ENCODE results near the gene RTF1.

RTF1 gene

DNA sequence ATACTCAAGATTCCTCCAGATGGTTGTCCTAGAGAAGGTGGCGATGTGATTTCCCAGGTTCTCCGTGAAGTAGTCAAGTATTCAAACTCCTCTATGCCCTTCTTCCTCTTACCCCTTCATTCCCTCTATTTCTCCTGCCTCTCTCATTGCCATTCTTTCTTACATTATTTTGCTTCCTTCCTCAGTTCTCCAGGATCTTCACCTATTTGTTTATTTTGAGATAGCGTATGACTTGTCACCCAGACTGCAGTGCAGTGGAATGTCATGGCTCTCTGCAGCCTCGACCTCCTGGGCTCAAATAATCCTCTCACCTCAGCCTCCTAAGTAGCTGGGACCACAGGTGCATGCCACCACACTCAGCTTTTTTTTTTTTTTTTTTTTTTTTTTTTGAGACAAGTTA lies 75.0 kb downstream of the RTF1 start:
- H3K9ac ChIP-seq (ENCODE audit: low read length) = no peak overlapping the region
- H3K4me3 ChIP-seq (ENCODE audit: low read depth in 1 of 2, low read length in 2 of 2) = no peak overlapping the region
- H3K36me3 ChIP-seq (ENCODE audit: insufficient read depth, low read length) = no peaks in the 10 kb centered on the region
- peaks cover 12% of the 10 kb centered on the region for H3K4me1 ChIP-seq (ENCODE audit: insufficient read depth, low read length)
- peaks cover 6 to 67% of the 10 kb centered on the region in 2 donors for H3K27me3 ChIP-seq (ENCODE audit: control insufficient read depth in 1 of 2, insufficient read depth in 2 of 2, low read length in 2 of 2)
- no peaks in the 10 kb centered on the region for H3K9me3 ChIP-seq (ENCODE audit: low read length)
- H3K27ac ChIP-seq (ENCODE audit: low read depth, low read length) = no peak overlapping the region

DNA sequence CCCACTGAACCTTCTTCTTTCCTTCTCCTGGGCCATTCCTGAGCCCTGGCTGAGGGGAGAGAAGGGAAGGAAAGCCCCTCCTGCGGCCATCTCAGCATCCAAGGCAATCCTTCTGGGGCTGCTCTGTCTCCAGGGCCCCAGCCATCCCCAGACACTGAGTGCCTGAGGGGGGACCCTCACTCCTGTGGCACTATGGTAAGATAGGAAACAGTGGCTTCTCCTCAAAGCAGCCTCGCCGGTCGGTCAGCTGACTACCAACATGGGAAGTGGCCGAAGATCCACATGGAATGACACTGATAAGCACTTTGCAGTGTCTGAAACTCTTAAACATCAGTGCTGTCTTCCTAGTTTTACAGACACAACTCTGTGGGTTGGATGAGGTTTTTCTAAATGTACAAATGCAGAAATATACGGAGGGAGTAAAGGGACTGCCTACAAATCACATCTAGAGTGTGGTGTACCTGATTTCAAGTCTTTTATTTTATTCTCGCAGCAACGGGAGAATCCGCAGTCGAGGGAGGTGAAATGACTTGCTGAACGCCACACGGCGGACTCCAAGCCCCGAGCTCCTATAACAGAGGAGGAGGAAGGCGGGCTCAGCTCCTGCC lies 75.8 kb downstream of the RTF1 start:
- Histone ChIP-seq H3K27ac (ENCODE audit: low read depth, low read length) (peak overlapping the region; percentile 26), H3K9me3 (ENCODE audit: low read length) (no peaks in the 10 kb centered on the region), H3K4me3 (ENCODE audit: low read depth in 1 of 2, low read length in 2 of 2) (peak overlapping the region; percentile 44 to 75), H3K9ac (ENCODE audit: low read length) (peak overlapping the region; percentile 9), H3K27me3 (ENCODE audit: control insufficient read depth in 1 of 2, insufficient read depth in 2 of 2, low read length in 2 of 2) (peaks cover 6 to 62% of the 10 kb centered on the region in 2 donors), H3K36me3 (ENCODE audit: insufficient read depth, low read length) (no peaks in the 10 kb centered on the region), H3K4me1 (ENCODE audit: insufficient read depth, low read length) (peaks cover 12% of the 10 kb centered on the region)

DNA sequence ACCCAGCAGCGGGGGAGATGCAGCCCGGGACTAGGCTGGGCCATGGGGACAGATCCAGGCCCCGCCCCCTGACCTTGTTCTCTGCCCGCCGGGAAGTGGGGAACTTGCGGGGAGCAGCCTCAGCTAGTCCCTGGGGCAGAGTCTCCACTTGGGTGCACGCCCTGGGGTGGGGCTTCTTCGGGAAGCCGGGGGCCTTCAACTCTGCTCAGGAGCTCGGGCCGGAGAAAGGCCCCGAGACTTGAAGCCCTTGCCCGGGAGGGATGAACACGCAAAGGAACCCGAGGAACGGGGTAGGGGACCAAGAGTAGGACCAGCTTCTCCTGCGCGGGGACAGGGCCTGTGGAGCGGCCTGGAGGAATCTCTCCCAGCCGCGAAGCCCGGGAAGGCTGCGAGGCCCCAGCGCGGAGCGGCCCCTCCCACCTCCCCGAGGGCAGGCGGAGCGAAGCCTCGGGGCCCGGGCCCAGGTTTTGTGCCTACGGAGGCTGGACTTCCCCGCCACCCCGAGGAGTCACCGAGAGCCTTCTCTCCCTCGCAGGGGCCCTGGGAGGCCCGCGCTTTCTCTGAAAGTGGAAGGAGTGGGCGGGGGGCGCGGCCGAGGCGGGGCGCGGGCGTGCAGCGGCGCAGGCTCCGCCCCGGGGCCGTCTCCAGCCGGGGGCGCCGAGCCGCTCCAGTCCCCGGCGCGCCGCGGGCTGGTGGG lies 76.5 kb downstream of the RTF1 start, which contains the start of gene ITPKA:
Gene ITPKA (plus strand): TSS at position 670 of the 697 bp plus-strand sequence. CDS start 54 bp downstream, outside the sequence.
- no peaks in the 10 kb centered on the region for H3K36me3 ChIP-seq (ENCODE audit: insufficient read depth, low read length)
- peak within 1 kb of the TSS; percentile 44 to 75 for H3K4me3 ChIP-seq (ENCODE audit: low read depth in 1 of 2, low read length in 2 of 2)
- H3K9me3 ChIP-seq (ENCODE audit: low read length) = no peaks in the 10 kb centered on the region
- peak within 1 kb of the TSS; percentile 26 for H3K27ac ChIP-seq (ENCODE audit: low read depth, low read length)
- H3K4me1 ChIP-seq (ENCODE audit: insufficient read depth, low read length) = peaks cover 12% of the 10 kb centered on the region
- peaks cover 6 to 57% of the 10 kb centered on the region in 2 donors for H3K27me3 ChIP-seq (ENCODE audit: control insufficient read depth in 1 of 2, insufficient read depth in 2 of 2, low read length in 2 of 2)
- H3K9ac ChIP-seq (ENCODE audit: low read length) = peak within 1 kb of the TSS; percentile 9

DNA sequence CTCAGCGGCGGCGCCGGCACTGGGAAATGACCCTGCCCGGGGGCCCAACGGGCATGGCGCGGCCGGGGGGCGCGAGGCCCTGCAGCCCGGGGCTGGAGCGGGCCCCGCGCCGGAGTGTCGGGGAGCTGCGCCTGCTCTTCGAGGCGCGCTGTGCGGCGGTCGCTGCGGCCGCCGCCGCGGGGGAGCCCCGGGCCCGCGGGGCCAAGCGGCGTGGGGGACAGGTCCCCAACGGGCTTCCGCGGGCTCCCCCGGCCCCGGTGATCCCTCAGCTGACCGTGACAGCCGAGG lies 77.0 kb downstream of the RTF1 start:
- no peaks in the 10 kb centered on the region for H3K9me3 ChIP-seq (ENCODE audit: low read length)
- H3K9ac ChIP-seq (ENCODE audit: low read length) = no peak overlapping the region
- peaks cover 12% of the 10 kb centered on the region for H3K4me1 ChIP-seq (ENCODE audit: insufficient read depth, low read length)
- H3K27me3 ChIP-seq (ENCODE audit: control insufficient read depth in 1 of 2, insufficient read depth in 2 of 2, low read length in 2 of 2) = peaks cover 6 to 52% of the 10 kb centered on the region in 2 donors
- H3K36me3 ChIP-seq (ENCODE audit: insufficient read depth, low read length) = no peaks in the 10 kb centered on the region
- H3K27ac ChIP-seq (ENCODE audit: low read depth, low read length) = no peak overlapping the region
- H3K4me3 ChIP-seq (ENCODE audit: low read depth in 1 of 2, low read length in 2 of 2) = peak overlapping the region in 1 of 2 donors; percentile 27

DNA sequence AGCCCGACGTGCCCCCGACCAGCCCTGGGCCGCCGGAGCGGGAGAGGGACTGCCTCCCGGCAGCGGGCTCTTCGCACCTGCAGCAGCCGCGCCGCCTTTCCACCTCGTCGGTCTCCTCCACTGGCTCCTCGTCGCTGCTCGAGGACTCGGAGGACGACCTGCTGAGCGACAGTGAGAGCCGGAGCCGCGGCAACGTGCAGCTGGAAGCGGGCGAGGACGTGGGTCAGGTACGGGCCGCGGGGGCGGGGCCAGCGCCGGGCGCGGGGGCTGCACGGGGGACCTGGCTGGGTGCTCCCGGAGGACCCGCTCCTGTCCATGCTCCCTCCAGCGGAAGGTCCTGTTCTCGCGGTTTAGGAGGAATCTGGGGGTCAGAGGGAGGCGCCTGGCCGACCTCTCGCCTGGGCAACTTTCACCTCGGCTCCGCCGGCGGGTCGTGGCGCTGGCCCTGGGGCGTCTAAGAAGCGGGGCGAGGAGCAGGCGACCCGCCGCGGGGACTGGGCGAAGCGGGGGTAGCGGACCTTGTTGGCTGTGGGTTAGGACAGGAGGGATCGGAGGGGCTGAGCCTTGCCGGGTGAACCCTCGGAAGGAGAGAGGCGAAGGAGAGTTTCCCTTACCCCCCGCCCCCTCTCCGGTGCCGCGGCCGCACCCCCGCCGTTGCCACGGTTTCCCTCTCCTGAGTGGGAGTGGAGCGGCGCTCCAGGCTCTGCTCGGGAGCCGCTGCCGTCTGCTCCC lies 77.5 kb downstream of the RTF1 start:
- Histone ChIP-seq H3K36me3 (ENCODE audit: insufficient read depth, low read length) (no peaks in the 10 kb centered on the region), H3K4me1 (ENCODE audit: insufficient read depth, low read length) (peaks cover 12% of the 10 kb centered on the region), H3K9me3 (ENCODE audit: low read length) (no peaks in the 10 kb centered on the region), H3K4me3 (ENCODE audit: low read depth in 1 of 2, low read length in 2 of 2) (peak overlapping the region in 1 of 2 donors; percentile 27), H3K9ac (ENCODE audit: low read length) (no peak overlapping the region), H3K27ac (ENCODE audit: low read depth, low read length) (no peak overlapping the region), H3K27me3 (ENCODE audit: control insufficient read depth in 1 of 2, insufficient read depth in 2 of 2, low read length in 2 of 2) (peaks cover 6 to 48% of the 10 kb centered on the region in 2 donors)

DNA sequence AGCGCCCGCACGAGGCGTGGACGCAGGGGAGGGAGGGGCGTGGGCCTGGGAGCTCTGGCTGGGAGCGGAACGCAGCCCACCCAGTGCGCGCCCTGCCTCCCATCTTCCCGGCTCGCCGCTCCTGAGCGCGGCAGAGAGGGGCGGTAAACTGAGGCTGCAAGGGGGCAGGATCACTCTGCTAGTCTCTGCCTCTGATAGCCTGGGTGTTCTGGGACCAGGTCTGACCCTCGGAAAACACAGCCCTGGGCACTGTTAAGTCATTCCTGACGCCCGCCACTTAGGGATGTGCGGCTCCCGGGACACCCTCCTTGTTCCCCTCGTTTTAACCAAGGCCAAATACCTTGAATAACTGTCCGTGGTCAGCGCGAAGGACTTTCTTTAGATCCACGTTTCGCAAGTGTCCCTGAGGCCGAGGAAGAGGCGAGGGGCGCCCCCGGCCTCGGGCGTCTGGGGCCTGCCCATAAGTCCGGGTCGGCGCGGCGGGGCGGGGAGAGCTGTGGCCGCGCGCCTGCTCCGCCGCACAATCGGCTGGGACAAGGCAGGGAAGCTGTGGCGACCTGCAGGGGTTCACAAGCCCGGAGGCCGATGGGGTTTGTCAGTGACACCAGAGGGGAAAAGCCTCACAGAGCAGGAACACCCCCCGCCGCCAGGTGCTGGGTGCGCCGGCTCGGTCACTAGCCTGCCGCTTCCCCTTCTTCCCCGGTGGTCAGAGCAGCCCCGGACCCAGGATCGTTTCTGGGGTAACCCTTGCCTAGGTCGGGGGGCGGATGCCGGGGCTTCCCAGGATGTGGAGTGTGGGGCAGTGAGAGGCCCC lies 78.2 kb downstream of the RTF1 start:
- Histone ChIP-seq H3K4me1 (ENCODE audit: insufficient read depth, low read length) (peaks cover 12% of the 10 kb centered on the region), H3K9ac (ENCODE audit: low read length) (no peak overlapping the region), H3K9me3 (ENCODE audit: low read length) (no peaks in the 10 kb centered on the region), H3K4me3 (ENCODE audit: low read depth in 1 of 2, low read length in 2 of 2) (no peak overlapping the region), H3K27me3 (ENCODE audit: control insufficient read depth in 1 of 2, insufficient read depth in 2 of 2, low read length in 2 of 2) (peaks cover 6 to 45% of the 10 kb centered on the region in 2 donors), H3K27ac (ENCODE audit: low read depth, low read length) (no peak overlapping the region), H3K36me3 (ENCODE audit: insufficient read depth, low read length) (no peaks in the 10 kb centered on the region)

DNA sequence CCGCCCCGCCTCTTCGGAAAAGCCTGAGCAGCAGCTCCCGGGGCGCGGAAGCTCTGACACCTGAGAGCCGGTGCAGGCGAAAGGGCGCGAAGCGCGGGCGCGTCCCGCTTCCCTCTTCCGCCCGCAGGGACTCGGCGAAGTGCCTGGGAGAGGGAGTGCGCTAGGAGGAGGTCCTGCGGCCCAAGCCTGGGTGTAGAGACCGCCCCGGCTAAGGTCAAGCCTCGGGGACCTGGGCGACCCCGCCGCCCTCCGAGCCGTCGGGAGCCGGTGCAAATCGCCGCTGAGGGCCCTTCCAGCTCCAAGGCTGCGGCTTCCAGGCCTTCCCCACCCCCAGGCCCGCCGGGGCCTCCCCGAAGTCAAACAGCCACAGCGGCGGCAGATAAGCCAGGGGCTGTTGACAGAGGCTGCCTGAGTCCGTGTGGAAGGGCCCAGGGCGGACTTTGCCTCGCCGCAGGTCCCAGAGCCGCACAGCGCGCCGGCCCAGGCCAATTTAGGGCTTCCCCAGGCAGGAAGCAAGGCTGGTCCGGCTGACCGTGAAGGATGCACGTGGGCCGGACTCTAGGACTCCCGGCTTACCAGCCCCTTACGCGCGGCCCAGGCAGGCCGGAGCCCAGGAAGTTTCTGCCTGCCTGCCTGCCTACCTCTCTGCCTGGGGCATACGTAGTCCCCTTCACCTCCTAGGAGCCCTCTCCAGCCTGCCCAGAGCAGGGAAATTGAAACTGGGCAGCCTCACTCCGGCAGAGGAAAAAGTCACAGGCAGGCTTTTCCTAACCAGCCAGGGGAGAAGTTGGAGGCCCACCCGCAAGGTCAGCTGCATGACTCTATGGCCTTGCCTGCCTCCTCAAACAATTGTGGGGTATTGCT lies 79.1 kb downstream of the RTF1 start:
- Histone ChIP-seq H3K9ac (ENCODE audit: low read length) (no peak overlapping the region), H3K27ac (ENCODE audit: low read depth, low read length) (no peak overlapping the region)

DNA sequence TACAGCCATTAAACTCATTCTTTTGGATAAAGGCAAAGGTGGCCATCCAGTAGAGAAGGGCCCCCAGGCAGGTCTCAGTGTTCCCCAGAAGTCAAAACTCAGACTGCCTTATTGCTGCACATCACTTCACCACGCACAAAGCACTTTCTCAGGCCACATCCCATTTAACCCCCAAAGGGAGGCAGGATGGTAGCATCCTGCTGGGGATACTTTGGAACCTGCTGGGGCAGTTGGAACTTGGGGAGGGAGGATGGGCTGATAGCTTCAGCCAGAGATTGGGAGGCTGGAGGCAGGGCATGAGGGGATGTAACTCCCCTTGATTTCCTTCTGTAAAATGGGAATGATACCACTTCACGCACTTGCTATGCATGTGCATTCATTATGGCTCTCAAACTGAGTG lies 81.8 kb downstream of the RTF1 start:
- no peak overlapping the region for H3K9ac ChIP-seq (ENCODE audit: low read length)
- no peak overlapping the region for H3K4me3 ChIP-seq (ENCODE audit: low read depth in 1 of 2, low read length in 2 of 2)
- H3K4me1 ChIP-seq (ENCODE audit: insufficient read depth, low read length) = peaks cover 15% of the 10 kb centered on the region
- no peak overlapping the region for H3K27ac ChIP-seq (ENCODE audit: low read depth, low read length)
- no peaks in the 10 kb centered on the region for H3K36me3 ChIP-seq (ENCODE audit: insufficient read depth, low read length)
- no peaks in the 10 kb centered on the region for H3K9me3 ChIP-seq (ENCODE audit: low read length)
- H3K27me3 ChIP-seq (ENCODE audit: control insufficient read depth in 1 of 2, insufficient read depth in 2 of 2, low read length in 2 of 2) = peaks cover 8 to 51% of the 10 kb centered on the region in 2 donors

More for the DNA sequence above, 79.1 kb downstream of the RTF1 start:
- peaks cover 6 to 50% of the 10 kb centered on the region in 2 donors for H3K27me3 ChIP-seq (ENCODE audit: control insufficient read depth in 1 of 2, insufficient read depth in 2 of 2, low read length in 2 of 2)
- H3K4me1 ChIP-seq (ENCODE audit: insufficient read depth, low read length) = peaks cover 12% of the 10 kb centered on the region
- H3K36me3 ChIP-seq (ENCODE audit: insufficient read depth, low read length) = no peaks in the 10 kb centered on the region
- H3K9me3 ChIP-seq (ENCODE audit: low read length) = no peaks in the 10 kb centered on the region
- H3K4me3 ChIP-seq (ENCODE audit: low read depth in 1 of 2, low read length in 2 of 2) = no peak overlapping the region

DNA sequence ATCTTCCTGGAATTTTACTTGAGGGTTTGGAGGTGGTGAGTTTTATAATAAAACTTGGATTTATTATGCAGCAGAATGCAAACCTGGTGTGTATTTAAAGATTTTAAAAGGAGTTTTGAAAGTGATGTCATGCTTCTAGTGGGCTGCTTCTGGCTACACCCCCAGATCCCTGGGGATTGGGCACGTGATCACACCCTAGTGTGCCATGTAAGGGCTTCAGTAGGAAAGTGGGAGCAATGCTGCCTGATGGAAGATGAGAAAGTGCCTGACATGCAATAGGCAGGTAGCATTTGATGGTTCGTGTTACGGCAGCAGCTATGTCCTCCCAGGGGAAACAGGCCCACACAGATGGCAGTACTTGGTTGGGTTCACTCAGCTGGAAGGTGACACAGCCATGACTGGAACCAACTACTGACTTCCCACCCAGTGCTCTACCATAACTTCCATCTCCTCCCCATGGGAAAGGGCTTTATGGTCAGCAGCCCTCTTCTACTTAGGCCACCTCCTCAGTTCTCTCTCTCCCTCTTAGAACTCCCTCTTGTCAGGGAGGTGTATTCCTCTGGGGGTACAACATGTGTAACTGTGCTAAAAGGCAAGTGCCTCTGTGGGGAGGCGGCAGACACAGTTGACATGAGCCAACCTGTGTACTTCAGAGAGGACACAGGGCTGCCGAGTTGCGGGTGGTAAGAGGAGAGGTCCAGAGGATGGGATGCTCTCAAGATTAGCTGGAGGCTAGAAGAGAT lies 82.4 kb downstream of the RTF1 start:
- Histone ChIP-seq H3K36me3 (ENCODE audit: insufficient read depth, low read length) (no peaks in the 10 kb centered on the region), H3K9me3 (ENCODE audit: low read length) (no peaks in the 10 kb centered on the region), H3K4me3 (ENCODE audit: low read depth in 1 of 2, low read length in 2 of 2) (no peak overlapping the region), H3K27ac (ENCODE audit: low read depth, low read length) (no peak overlapping the region), H3K9ac (ENCODE audit: low read length) (no peak overlapping the region), H3K27me3 (ENCODE audit: control insufficient read depth in 1 of 2, insufficient read depth in 2 of 2, low read length in 2 of 2) (peaks cover 8 to 50% of the 10 kb centered on the region in 2 donors), H3K4me1 (ENCODE audit: insufficient read depth, low read length) (peaks cover 15% of the 10 kb centered on the region)
